H9 (cell line): Measurements from ENCODE around the gene TRPC6. TPM values are rescaled to one million over a fixed set of nuclear protein-coding genes. Genes with fewer than 3 reads are reported as not detected.

ENCODE experiments used
- DNase-seq: peaks from one replicate; pipeline ENCODE4 v3.0.0-alpha.2; 2017
- H2AFZ ChIP-seq: one replicate; pipeline ENCODE4 v1.6.1; 2013; ENCODE audit warnings: mild to moderate bottlenecking, low read length, control low read depth, moderate library complexity
- H2AK5ac ChIP-seq: 2 replicates; pipeline ENCODE4 v1.6.1; 2013; ENCODE audit warnings: low read length, control low read depth, mixed read lengths; ENCODE audit not compliant: insufficient read length
- H2BK120ac ChIP-seq: one replicate; pipeline ENCODE4 v1.6.1; 2013; ENCODE audit warnings: low read depth, mild to moderate bottlenecking, low read length, control low read depth, inconsistent platforms; ENCODE audit not compliant: poor library complexity, severe bottlenecking
- H2BK12ac ChIP-seq: 2 replicates; pipeline ENCODE4 v1.6.1; 2013; ENCODE audit warnings: low read length, control low read depth, mixed read lengths, low read depth; ENCODE audit not compliant: insufficient read length
- H2BK15ac ChIP-seq: 2 replicates; pipeline ENCODE4 v1.6.1; 2013; ENCODE audit warnings: low read depth, low read length, control low read depth
- H2BK20ac ChIP-seq: one replicate; pipeline ENCODE4 v1.6.1; 2013; ENCODE audit warnings: low read depth, mild to moderate bottlenecking, low read length, control low read depth, inconsistent platforms; ENCODE audit not compliant: poor library complexity, severe bottlenecking
- H2BK5ac ChIP-seq: 2 replicates; pipeline ENCODE4 v1.6.1; 2013; ENCODE audit warnings: low read length, control low read depth, mixed read lengths; ENCODE audit not compliant: insufficient read length
- H3K14ac ChIP-seq: 2 replicates; pipeline ENCODE4 v1.6.1; 2013; ENCODE audit warnings: low read length, control low read depth; ENCODE audit not compliant: insufficient read depth
- H3K18ac ChIP-seq: 2 replicates; pipeline ENCODE4 v1.6.1; 2013; ENCODE audit warnings: low read depth, mild to moderate bottlenecking, mixed read lengths, low read length, control low read depth; ENCODE audit not compliant: insufficient read length
- H3K23ac ChIP-seq: 2 replicates; pipeline ENCODE4 v1.6.1; 2013; ENCODE audit warnings: low read length, control low read depth, mixed read lengths, low read depth; ENCODE audit not compliant: insufficient read length
- H3K23me2 ChIP-seq: 2 replicates; pipeline ENCODE4 v1.6.1; 2013; ENCODE audit warnings: low read depth, mild to moderate bottlenecking, mixed read lengths, low read length, control low read depth; ENCODE audit not compliant: insufficient read length, poor library complexity, severe bottlenecking
- H3K27ac ChIP-seq: 2 replicates; pipeline ENCODE4 v1.5.1; 2013; ENCODE audit warnings: low read length, control low read depth, mixed read lengths, low read depth; ENCODE audit not compliant: insufficient read length
- H3K27me3 ChIP-seq: 2 replicates; pipeline ENCODE4 v1.6.1; 2013; ENCODE audit warnings: low read length, control low read depth, inconsistent platforms; ENCODE audit not compliant: insufficient read depth
- H3K4ac ChIP-seq: 2 replicates; pipeline ENCODE4 v1.6.1; 2013; ENCODE audit warnings: low read depth, mild to moderate bottlenecking, control low read depth, inconsistent platforms, low read length, moderate library complexity
- H3K4me1 ChIP-seq: 2 replicates; pipeline ENCODE4 v1.6.1; 2013; ENCODE audit warnings: low read length, control low read depth, inconsistent platforms; ENCODE audit not compliant: insufficient read depth
- H3K4me2 ChIP-seq: 2 replicates; pipeline ENCODE4 v1.6.1; 2013; ENCODE audit warnings: low read length, control low read depth, mixed read lengths; ENCODE audit not compliant: insufficient read length, insufficient read depth
- H3K56ac ChIP-seq: 2 replicates; pipeline ENCODE4 v1.6.1; 2013; ENCODE audit warnings: low read depth, mild to moderate bottlenecking, mixed read lengths, low read length, control low read depth; ENCODE audit not compliant: insufficient read length
- H3K79me1 ChIP-seq: 2 replicates; pipeline ENCODE4 v1.6.1; 2013; ENCODE audit warnings: low read depth, mild to moderate bottlenecking, moderate library complexity, low read length, control low read depth, inconsistent platforms; ENCODE audit not compliant: insufficient read depth, poor library complexity, severe bottlenecking
- H3K79me2 ChIP-seq: 2 replicates; pipeline ENCODE4 v1.6.1; 2013; ENCODE audit warnings: low read length, control low read depth, inconsistent platforms; ENCODE audit not compliant: insufficient read depth
- H3K9ac ChIP-seq: 2 replicates; pipeline ENCODE4 v1.6.1; 2013; ENCODE audit warnings: low read length, control low read depth, mixed read lengths; ENCODE audit not compliant: insufficient read length; ENCODE audit errors: extremely low read depth
- H3K9me3 ChIP-seq: one replicate; pipeline ENCODE4 v1.6.1; 2013; ENCODE audit warnings: low read depth, low read length, inconsistent platforms; ENCODE audit not compliant: control insufficient read depth
- H3T11ph ChIP-seq: one replicate; pipeline ENCODE4 v1.6.1; 2013; ENCODE audit warnings: mild to moderate bottlenecking, low read length, control low read depth, inconsistent platforms
- H4K20me1 ChIP-seq: one replicate; pipeline ENCODE4 v1.6.1; 2013; ENCODE audit not compliant: control insufficient read depth, insufficient read length, insufficient read depth
- H4K5ac ChIP-seq: 2 replicates; pipeline ENCODE4 v1.6.1; 2013; ENCODE audit warnings: low read depth, mild to moderate bottlenecking, mixed read lengths, low read length, control low read depth; ENCODE audit not compliant: insufficient read length
- H4K8ac ChIP-seq: replicated peaks from 2 replicates; pipeline ENCODE4 v1.6.1; 2013; ENCODE audit warnings: low read length, control low read depth, mixed read lengths, low read depth; ENCODE audit not compliant: insufficient read length
- H4K91ac ChIP-seq: 2 replicates; pipeline ENCODE4 v1.6.1; 2013; ENCODE audit warnings: low read depth, mild to moderate bottlenecking, moderate library complexity, mixed read lengths, low read length, control low read depth; ENCODE audit not compliant: insufficient read length
- H3K27ac Mint-ChIP-seq, 3 experiments: 2 replicates in 2 of 3; 3 replicates in 1 of 3; pipeline ENCODE4 v1.8.0; 2020 to 2021; ENCODE audit warnings: mixed read lengths in 3 of 3, mild to moderate bottlenecking in 1 of 3, moderate library complexity in 1 of 3
- H3K27me3 Mint-ChIP-seq: 2 replicates; pipeline ENCODE4 v1.8.0; 2021; ENCODE audit warnings: low read depth, mild to moderate bottlenecking, moderate library complexity, mixed read lengths
- H3K36me3 Mint-ChIP-seq, 3 experiments: 2 replicates in 2 of 3; 3 replicates in 1 of 3; pipeline ENCODE4 v1.8.0; 2020 to 2021; ENCODE audit warnings: low read depth in 3 of 3, mixed read lengths in 3 of 3; ENCODE audit not compliant: insufficient read depth in 1 of 3
- H3K4me1 Mint-ChIP-seq, 2 experiments: 2 replicates each; pipeline ENCODE4 v1.8.0; 2020; ENCODE audit warnings: mixed read lengths in 2 of 2
- H3K4me3 Mint-ChIP-seq, 2 experiments: 2 replicates in 1 of 2; 3 replicates in 1 of 2; pipeline ENCODE4 v1.8.0; 2020 to 2021; ENCODE audit warnings: mild to moderate bottlenecking in 2 of 2, mixed read lengths in 2 of 2, moderate library complexity in 1 of 2
- H3K9me3 Mint-ChIP-seq, 2 experiments: 2 replicates in 1 of 2; 3 replicates in 1 of 2; pipeline ENCODE4 v1.8.0; 2020; ENCODE audit warnings: mild to moderate bottlenecking in 2 of 2, mixed read lengths in 2 of 2, moderate library complexity in 1 of 2
- WGBS: extraction: QIAGEN DNeasy Blood & Tissue Kit; methylation state at CpG from one replicate; pipeline ENCODE4 v1.1.7; 2013; ENCODE audit warnings: missing lambda C conversion rate, low lambda C conversion rate, mixed read lengths; ENCODE audit not compliant: insufficient read length; ENCODE audit errors: extremely low coverage; 5-methylcytosine and 5-hydroxymethylcytosine counted together
- total RNA-seq: library from RNA; stranded (reverse); gene quantifications from 2 replicates; pipeline ENCODE4 v1.2.1, GENCODE V29; 2021
- TF ChIP-seq, protein P1 (sequence below): fragments of 200-600 bp; sonication (generic); conservative IDR thresholded peaks from 3 replicates; pipeline ENCODE4 v1.8.0; 2021; ENCODE audit warnings: antibody characterized with exemption, mild to moderate bottlenecking

The TRPC6 gene
- total RNA-seq, 1 experiment from 2014 or later: 14.4 TPM

DNA sequence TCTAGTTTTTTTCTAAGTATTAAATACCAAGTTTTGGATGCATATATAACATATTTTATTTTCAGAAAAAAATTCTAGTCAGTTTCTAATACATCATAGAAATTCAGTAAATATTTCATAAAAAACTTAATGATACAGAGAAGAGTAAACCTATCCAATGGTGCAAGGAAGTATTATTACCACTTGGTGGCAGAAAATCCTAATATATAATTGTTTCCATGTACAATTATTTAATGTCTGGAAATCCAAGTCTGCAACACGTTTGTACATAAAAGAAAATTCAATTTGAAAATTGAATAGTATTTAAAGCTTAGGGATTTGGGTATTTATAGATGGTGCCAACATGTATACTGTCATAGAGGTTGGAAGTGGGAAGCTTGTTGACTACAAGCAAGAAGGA lies 127.0 kb downstream of the TRPC6 start:
- no peak overlapping the region for H2AFZ ChIP-seq
- no peak overlapping the region for H3K56ac ChIP-seq
- H3K4me2 ChIP-seq: no peak overlapping the region
- no peak for DNase-seq
- no peaks in the 10 kb centered on the region for H3K79me2 ChIP-seq
- H4K20me1 ChIP-seq: no peaks in the 10 kb centered on the region
- no peak overlapping the region for H3K18ac ChIP-seq
- H3K4me1 ChIP-seq: no peaks in the 10 kb centered on the region
- no peaks in the 10 kb centered on the region for H3K27me3 Mint-ChIP-seq
- no peaks in the 10 kb centered on the region for H3K79me1 ChIP-seq
- no peak overlapping the region for H3K4me3 Mint-ChIP-seq
- no peak overlapping the region for H4K91ac ChIP-seq
- no peak overlapping the region for H3K27ac ChIP-seq
- peaks cover 6 to 12% of the 10 kb centered on the region in 2 experiments; a peak in 3 of 4 replicates for H3K4me1 Mint-ChIP-seq
- peaks cover 7 to 12% of the 10 kb centered on the region in 2 experiments; a peak in 4 of 5 replicates for H3K9me3 Mint-ChIP-seq
- WGBS: no CpG with 5 or more reads among the region's 1 CpG
- H2BK15ac ChIP-seq: no peak overlapping the region
- H3K23ac ChIP-seq: no peak overlapping the region
- no peak overlapping the region for H4K5ac ChIP-seq
- H3K27ac Mint-ChIP-seq: no peak overlapping the region
- H4K8ac ChIP-seq: no peak overlapping the region
- H3T11ph ChIP-seq: no peak overlapping the region
- no peak overlapping the region for H2AK5ac ChIP-seq
- no peak overlapping the region for H2BK5ac ChIP-seq
- peaks cover 2 to 17% (median 14%) of the 10 kb centered on the region in 3 experiments; a peak in 5 of 7 replicates for H3K36me3 Mint-ChIP-seq
- no peak overlapping the region for H3K4ac ChIP-seq
- H3K9ac ChIP-seq: no peak overlapping the region
- H2BK20ac ChIP-seq: no peak overlapping the region
- H3K27me3 ChIP-seq: no peaks in the 10 kb centered on the region
- no peaks in the 10 kb centered on the region for H3K23me2 ChIP-seq
- H2BK12ac ChIP-seq: no peak overlapping the region
- TF ChIP-seq, protein P1, sequence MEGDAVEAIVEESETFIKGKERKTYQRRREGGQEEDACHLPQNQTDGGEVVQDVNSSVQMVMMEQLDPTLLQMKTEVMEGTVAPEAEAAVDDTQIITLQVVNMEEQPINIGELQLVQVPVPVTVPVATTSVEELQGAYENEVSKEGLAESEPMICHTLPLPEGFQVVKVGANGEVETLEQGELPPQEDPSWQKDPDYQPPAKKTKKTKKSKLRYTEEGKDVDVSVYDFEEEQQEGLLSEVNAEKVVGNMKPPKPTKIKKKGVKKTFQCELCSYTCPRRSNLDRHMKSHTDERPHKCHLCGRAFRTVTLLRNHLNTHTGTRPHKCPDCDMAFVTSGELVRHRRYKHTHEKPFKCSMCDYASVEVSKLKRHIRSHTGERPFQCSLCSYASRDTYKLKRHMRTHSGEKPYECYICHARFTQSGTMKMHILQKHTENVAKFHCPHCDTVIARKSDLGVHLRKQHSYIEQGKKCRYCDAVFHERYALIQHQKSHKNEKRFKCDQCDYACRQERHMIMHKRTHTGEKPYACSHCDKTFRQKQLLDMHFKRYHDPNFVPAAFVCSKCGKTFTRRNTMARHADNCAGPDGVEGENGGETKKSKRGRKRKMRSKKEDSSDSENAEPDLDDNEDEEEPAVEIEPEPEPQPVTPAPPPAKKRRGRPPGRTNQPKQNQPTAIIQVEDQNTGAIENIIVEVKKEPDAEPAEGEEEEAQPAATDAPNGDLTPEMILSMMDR: peak; percentile 59; the same call in 2 of the 3 replicates
- H3K9me3 ChIP-seq: no peaks in the 10 kb centered on the region
- H2BK120ac ChIP-seq: no peak overlapping the region
- no peak overlapping the region for H3K14ac ChIP-seq
